Fibroblast of mammary gland (primary cell): ENCODE results near the gene SERPINA6.
A peak's percentile ranks its signal among the peaks of the same experiment; 100 is the strongest.

Source experiments
- DNase-seq: peaks from one replicate; pipeline ENCODE4 v3.0.0-alpha.2; 2010; ENCODE audit warnings: low read depth
- H3K4me3 ChIP-seq: 2 replicates; pipeline ENCODE4 v1.5.1; 2011; ENCODE audit warnings: low read depth, mild to moderate bottlenecking, low read length, moderate library complexity; ENCODE audit not compliant: control insufficient read depth
- CTCF ChIP-seq: conservative IDR thresholded peaks from 2 replicates; pipeline ENCODE4 v1.5.1; 2011; ENCODE audit warnings: low read depth, low read length, inconsistent platforms; ENCODE audit not compliant: control insufficient read depth, insufficient read depth

SERPINA6 gene

DNA sequence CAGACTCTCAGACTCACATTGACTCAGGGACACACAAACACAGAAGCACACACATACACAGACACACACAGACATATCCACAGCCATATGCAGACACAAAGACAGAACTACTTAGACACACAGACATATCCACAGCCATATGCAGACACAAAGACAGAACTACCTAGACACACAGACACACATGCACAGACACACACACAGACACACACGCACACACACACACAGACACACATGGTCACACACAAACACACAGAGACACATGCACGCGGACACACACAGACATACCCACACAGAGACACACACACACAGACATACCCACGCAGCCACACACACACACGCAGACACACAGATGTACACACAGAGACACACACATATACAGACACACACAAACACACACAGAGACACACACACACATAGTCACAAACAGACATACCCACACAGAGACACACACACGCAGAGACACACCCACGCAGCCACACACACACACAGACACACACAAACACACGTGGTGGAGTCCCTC lies 39.5 kb upstream of the SERPINA6 start:
- no peak for TF ChIP-seq CTCF
- no peak overlapping the region for H3K4me3 ChIP-seq
- no peak for DNase-seq

GRCh38 chr14:94361682-94362081 lies 38.5 kb upstream of the SERPINA6 start:
- TF ChIP-seq CTCF, result no peak
- H3K4me3 ChIP-seq, result no peak overlapping the region
- no peak for DNase-seq

DNA sequence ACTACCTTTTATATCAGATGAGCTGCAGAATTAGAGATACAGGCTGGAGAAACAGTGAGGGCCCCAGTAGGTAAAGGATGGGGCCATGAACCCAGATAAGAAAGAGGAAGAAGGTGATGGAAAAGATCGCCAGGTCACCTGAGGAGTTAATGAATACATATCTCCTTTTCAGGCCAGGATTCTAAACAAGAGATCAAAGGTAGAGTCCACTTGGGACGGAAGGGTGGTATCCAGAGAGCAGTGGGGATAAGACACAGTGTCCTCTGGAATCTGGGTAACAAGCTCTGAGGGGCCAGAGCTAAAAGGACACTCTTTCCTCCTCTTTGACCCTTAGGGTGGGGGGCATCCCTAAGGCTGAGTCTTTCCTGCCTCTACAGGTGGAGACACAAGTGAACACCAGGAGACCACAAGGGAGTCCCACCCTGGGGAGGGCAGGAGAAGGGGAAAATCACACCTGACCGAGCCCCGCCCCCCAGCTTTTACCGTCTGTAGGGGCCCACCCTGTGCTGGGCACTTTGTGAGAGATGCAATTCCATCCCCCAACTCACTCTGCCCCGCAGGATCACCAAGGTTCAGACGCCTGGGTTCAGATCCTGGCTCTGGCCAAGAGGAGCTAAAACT lies 37.9 kb upstream of the SERPINA6 start:
- no peak overlapping the region for H3K4me3 ChIP-seq
- TF ChIP-seq CTCF, result no peak
- DNase-seq, result no peak

DNA sequence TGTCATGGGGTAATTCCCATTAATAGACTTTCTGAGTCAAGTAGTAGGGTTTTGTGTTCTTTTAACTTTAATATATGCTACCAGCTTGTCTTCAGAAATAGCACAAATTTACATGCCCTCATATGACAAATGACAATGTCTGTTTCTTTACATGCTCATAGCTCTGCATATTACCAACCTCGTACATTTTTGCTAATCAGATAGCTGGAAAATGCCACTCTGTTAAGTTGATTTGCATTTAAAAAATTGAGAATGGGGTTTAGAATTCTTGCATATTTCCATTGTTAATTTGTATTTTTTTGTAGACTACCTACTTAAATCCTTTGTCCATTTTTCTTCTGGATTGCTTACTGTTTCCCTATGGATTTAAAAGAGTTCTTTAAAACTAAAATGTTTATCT lies 34.0 kb upstream of the SERPINA6 start:
- no peak overlapping the region for H3K4me3 ChIP-seq
- DNase-seq, result no peak
- TF ChIP-seq CTCF, result no peak

GRCh38 chr14:94356379-94357056 lies 33.4 kb upstream of the SERPINA6 start:
- DNase-seq, result no peak
- no peak overlapping the region for H3K4me3 ChIP-seq
- no peak for TF ChIP-seq CTCF

DNA sequence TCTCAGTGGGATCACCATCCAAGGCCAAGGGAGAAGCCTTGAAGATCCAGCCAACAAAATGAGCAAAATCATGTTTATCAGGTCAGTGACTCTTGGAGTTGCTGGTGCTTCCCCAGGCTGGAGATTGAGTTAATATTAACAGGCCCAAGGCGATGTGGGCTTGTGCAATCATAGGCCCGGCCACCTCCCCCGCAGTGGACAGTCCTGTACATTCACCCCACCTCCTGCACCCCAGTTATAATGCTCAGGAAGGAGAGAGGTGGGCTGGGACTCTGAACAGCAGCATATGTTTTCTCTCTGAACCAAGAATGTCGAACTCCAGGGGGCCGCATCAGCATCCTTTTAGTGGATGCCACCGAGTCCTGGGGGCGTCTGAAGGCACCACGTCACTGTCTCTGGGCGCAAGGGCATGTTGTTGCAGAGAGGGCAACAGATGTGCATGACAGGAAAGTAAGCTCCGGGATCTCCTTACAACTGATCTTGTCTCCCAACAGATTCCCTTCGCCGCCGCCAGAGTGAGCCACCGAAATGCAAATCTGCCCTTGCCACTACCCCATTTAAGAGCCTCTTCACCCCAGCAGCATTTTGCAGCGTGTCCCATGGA lies 32.2 kb upstream of the SERPINA6 start:
- no peak overlapping the region for H3K4me3 ChIP-seq
- DNase-seq, result peak; percentile 80
- peak; percentile 65 for TF ChIP-seq CTCF
